DMS114 treated with DMSO at 0.1 percent for 48 hours (cell line): ENCODE data around the gene DGLUCY.

Experiments used
- DNase-seq: peaks from one replicate; lab custom pipeline; 2025; ENCODE audit not compliant: unreplicated experiment; lab: John Stamatoyannopoulos, UW

The DGLUCY gene

DNA sequence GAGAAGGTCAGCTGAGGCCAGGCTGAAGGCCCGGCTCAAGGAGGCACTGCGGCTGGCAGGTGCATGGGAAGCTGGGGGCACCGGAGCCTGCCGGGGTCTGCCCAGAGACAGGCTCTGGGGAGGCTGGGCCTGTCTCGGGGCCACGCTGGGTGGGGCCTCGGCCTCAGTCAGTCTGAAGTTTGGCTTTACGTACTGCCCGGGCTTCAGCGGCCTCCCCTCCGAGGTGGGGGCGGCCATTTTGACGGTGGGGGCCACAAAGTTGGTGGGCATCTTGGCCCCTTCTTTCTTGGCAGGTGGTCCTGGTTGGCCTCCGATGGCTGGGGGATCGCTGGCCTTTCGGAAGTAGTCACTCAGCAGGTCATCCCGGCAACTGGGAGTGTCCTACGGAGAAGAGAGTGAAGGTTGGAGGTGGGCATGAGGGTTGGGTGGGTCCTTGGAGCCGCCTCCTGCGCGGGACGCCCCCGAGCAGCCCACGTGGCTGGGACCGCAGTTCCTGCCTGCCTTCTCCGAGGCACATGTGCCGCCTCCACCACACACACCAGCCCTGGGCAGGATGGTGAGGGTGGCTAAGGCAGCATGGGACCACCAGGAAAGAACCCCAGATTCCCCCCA, 159.5 kb downstream of the DGLUCY start:
- DNase-seq: no peak

DNA sequence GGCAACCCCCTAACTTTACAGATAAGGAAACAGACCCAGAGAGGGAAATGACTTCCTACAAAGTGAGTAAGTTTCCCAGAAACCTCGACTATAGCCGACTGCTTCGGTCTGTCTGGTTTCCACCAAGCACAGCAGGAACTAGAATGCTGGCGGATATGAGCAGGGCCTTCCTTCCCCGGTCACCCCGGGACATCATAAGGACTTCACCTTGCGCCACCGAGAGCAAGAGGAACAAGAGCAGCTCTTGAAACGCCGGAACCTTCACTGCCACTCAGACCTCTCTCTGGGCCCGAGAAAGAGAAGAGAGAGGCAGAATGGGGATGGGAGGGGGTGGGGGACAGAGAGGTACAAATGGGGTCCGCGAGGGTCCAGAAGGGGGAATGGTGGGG, 160.0 kb downstream of the DGLUCY start:
- DNase-seq: no peak

DNA sequence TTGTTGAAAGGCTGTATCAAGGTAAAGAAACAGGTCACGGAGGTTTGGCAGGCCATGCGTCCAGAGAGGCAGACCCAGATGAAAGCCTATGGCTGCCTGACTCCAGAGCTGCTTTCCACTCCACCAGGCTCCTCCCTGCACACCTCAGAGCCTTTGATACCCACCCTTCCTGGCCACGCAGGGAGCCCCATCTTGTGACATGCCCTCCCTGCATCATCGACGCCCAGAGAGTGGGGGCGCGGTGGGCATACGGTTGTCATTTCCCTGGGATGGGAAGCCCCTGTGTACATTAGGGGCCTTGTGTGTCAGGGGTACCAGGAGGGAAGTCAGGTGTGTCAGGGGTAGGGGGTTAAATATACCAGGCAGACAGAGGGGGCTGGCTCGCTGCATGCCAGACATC, 160.9 kb downstream of the DGLUCY start:
- no peak for DNase-seq
